Liver (tissue), 9 donors: Measurements from ENCODE around the gene JMJD4. TPM values are rescaled to one million over a fixed set of nuclear protein-coding genes. Genes with fewer than 3 reads are reported as not detected.
A peak's percentile ranks its signal among the peaks of the same experiment; 100 is the strongest.

ENCODE experiments used
- DNase-seq: peaks from one replicate; pipeline ENCODE4 v3.0.0-alpha.2; 2017; ENCODE audit warnings: low spot score
- H3K27ac ChIP-seq, 2 donors: one replicate each; pipeline ENCODE4 v1.7.0; 2013; ENCODE audit warnings: inconsistent platforms in 2 of 2, low read length in 2 of 2, control low read depth in 1 of 2, low read depth in 1 of 2, mild to moderate bottlenecking in 1 of 2
- H3K27me3 ChIP-seq, 4 donors: one replicate each; pipeline versions ENCODE4 v1.6.1 to v1.7.0; 2013; ENCODE audit warnings: low read length in 3 of 4, inconsistent platforms in 1 of 4, mild to moderate bottlenecking in 1 of 4, moderate library complexity in 1 of 4; ENCODE audit not compliant: control insufficient read depth in 4 of 4, insufficient read depth in 4 of 4
- H3K36me3 ChIP-seq, 4 donors: one replicate each; pipeline versions ENCODE4 v1.6.1 to v1.7.0; 2013; ENCODE audit warnings: low read length in 3 of 4, mild to moderate bottlenecking in 3 of 4, low read depth in 1 of 4, moderate library complexity in 1 of 4; ENCODE audit not compliant: control insufficient read depth in 4 of 4, insufficient read depth in 3 of 4
- H3K4me1 ChIP-seq, 4 donors: one replicate each; pipeline versions ENCODE4 v1.6.1 to v1.7.0; 2013; ENCODE audit warnings: low read length in 3 of 4, mild to moderate bottlenecking in 3 of 4, moderate library complexity in 1 of 4; ENCODE audit not compliant: control insufficient read depth in 4 of 4, insufficient read depth in 4 of 4
- H3K4me3 ChIP-seq, 3 donors: one replicate each; pipeline versions ENCODE4 v1.6.1 to v1.7.0; 2013; ENCODE audit warnings: low read length in 3 of 3, control low read depth in 1 of 3, low read depth in 1 of 3, mild to moderate bottlenecking in 1 of 3
- H3K9ac ChIP-seq, 2 donors: one replicate each; pipeline ENCODE4 v1.7.0; 2013; ENCODE audit warnings: low read length in 2 of 2, mild to moderate bottlenecking in 2 of 2, moderate library complexity in 2 of 2, control low read depth in 1 of 2, low read depth in 1 of 2
- H3K9me3 ChIP-seq, 4 donors: one replicate each; pipeline versions ENCODE4 v1.6.1 to v1.7.0; 2013; ENCODE audit warnings: low read length in 3 of 4; ENCODE audit not compliant: control insufficient read depth in 4 of 4
- CTCF ChIP-seq: fragments of 150-350 bp; IDR thresholded peaks from 2 replicates; pipeline ENCODE4 v1.5.1; 2017; ENCODE audit warnings: improper control_type of control experiment, low read depth, low read length; ENCODE audit not compliant: missing input control
- EGR1 ChIP-seq, 2 donors: IDR thresholded peaks; 2 replicates each; pipeline ENCODE4 v1.6.1; 2016 to 2018; ENCODE audit warnings: antibody characterized with exemption in 2 of 2, low read depth in 2 of 2
- HNF4A ChIP-seq, 2 donors: conservative IDR thresholded peaks; 2 replicates each; pipeline ENCODE4 v1.6.1; 2016; ENCODE audit warnings: antibody characterized with exemption in 2 of 2, mild to moderate bottlenecking in 2 of 2
- HNF4G ChIP-seq: IDR thresholded peaks from 2 replicates; pipeline ENCODE4 v1.6.1; 2016; ENCODE audit warnings: antibody characterized with exemption
- JUND ChIP-seq, 2 donors: IDR thresholded peaks; 2 replicates each; pipeline ENCODE4 v1.6.1; 2016; ENCODE audit warnings: antibody characterized with exemption in 2 of 2
- RAD21 ChIP-seq, 2 donors: IDR thresholded peaks; 2 replicates each; pipeline ENCODE4 v1.6.1; 2016; ENCODE audit warnings: antibody characterized with exemption in 2 of 2, mild to moderate bottlenecking in 2 of 2
- YY1 ChIP-seq: IDR thresholded peaks from 2 replicates; pipeline ENCODE4 v1.6.1; 2016; ENCODE audit warnings: antibody characterized with exemption, mild to moderate bottlenecking
- WGBS: extraction: QIAGEN DNeasy Blood & Tissue Kit; methylation state at CpG from one replicate; pipeline ENCODE4 v1.1.7; 2013; 5-methylcytosine and 5-hydroxymethylcytosine counted together
- polyA plus RNA-seq, 2 donors: library from polyadenylated mRNA; stranded (reverse) in 1 of 2; unstranded in 1 of 2; fragments of 200-250 nt in 1 of 2; fragments of >200 nt in 1 of 2; fragmentation: Nextera tagmentation in 1 of 2; extraction: Ambion mirVana in 1 of 2; gene quantifications; one replicate each; pipeline versions ENCODE4 v1.2.1 to v1.2.3, GENCODE V29; 2013 to 2015
- total RNA-seq, 2 donors: library from RNA; depleted of rRNA; stranded (reverse); fragments of >200 nt; gene quantifications; one replicate each; pipeline ENCODE4 v1.2.3, GENCODE V29; 2014
- TF ChIP-seq, protein P1 (sequence below): IDR thresholded peaks from 2 replicates; pipeline ENCODE4 v1.6.1; 2016; ENCODE audit warnings: antibody characterized with exemption
- donor health status: healthy.
- donor health status: healthy.
- donor health status: healthy.
- donor health status: healthy.
- donor health status: healthy.

JMJD4 gene
- total and polyA plus RNA-seq, 4 donors, result 12.4 to 22.1 (median 14.1) TPM

GRCh38 chr1:227730630-227731151 is 4.4 kb downstream of the JMJD4 start:
- peaks cover 21 to 68% (median 54%) of the 10 kb centered on the region in 4 donors for H3K4me1 ChIP-seq
- no peak overlapping the region for H3K4me3 ChIP-seq
- no peaks in the 10 kb centered on the region for H3K27me3 ChIP-seq
- no peaks in the 10 kb centered on the region for H3K9me3 ChIP-seq
- peak overlapping the region; percentile 68 to 72 for H3K27ac ChIP-seq
- TF ChIP-seq HNF4A (conservative IDR thresholded peaks at IDR 0.05) (peak; percentile 37 to 53), RAD21 (IDR thresholded peaks at IDR 0.05) (no peak), EGR1 (IDR thresholded peaks at IDR 0.05; ENCODE audit: low read depth in 2 of 2) (no peak)
- H3K9ac ChIP-seq, result no peak overlapping the region
- peaks cover 0 to 17% (median 4%) of the 10 kb centered on the region in 4 donors for H3K36me3 ChIP-seq
- 57% methylated on average over 16 of the region's 16 CpGs for WGBS
- DNase-seq, result peak; percentile 57

DNA sequence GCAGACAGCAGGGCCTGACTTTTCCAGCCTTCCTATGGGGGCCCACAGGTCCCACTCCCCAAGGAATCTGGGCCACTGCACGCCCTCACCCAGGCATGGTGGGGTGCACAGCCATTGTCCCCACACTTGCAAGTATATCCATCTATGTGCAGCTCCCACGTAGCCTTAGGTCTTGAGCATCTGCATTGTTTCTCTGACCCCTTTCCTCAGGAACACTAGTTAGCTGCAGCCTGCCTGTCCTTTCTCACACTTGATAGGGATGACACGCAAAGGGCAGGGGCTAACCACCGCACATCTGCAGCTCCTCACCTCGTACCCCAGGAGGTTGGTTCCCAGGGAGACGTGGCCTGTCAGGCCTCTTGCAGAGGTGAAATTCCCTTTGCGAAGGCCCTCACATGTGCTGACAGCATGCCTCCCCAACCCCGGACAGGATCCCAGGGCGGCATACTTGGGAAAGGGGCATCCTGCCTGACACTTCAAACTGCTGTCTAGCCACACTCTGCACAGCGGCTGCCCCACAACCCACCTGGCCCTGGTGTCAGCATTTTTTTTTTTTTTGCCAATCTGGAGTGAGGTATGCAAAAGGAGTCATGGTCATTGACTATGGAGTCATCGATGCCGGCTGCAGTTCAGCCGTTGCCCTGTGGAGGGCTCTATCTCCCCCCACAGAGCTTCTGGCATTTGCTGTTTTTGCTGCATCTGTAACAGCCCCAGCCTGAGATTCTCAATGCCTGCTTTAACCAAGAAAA is 5.0 kb downstream of the JMJD4 start:
- H3K9ac ChIP-seq, result no peak overlapping the region
- peak; percentile 41 for DNase-seq
- H3K4me1 ChIP-seq, result peaks cover 21 to 66% (median 53%) of the 10 kb centered on the region in 4 donors
- peaks cover 0 to 17% (median 4%) of the 10 kb centered on the region in 4 donors for H3K36me3 ChIP-seq
- H3K4me3 ChIP-seq, result peak overlapping the region in 1 of 3 donors; percentile 3
- WGBS, result 57% methylated on average over 13 of the region's 13 CpGs
- TF ChIP-seq YY1, result no peak
- TF ChIP-seq RAD21 (IDR thresholded peaks at IDR 0.05), result peak in 1 of 2 donors; percentile 56
- peak; percentile 52 for TF ChIP-seq CTCF
- TF ChIP-seq, protein P1, sequence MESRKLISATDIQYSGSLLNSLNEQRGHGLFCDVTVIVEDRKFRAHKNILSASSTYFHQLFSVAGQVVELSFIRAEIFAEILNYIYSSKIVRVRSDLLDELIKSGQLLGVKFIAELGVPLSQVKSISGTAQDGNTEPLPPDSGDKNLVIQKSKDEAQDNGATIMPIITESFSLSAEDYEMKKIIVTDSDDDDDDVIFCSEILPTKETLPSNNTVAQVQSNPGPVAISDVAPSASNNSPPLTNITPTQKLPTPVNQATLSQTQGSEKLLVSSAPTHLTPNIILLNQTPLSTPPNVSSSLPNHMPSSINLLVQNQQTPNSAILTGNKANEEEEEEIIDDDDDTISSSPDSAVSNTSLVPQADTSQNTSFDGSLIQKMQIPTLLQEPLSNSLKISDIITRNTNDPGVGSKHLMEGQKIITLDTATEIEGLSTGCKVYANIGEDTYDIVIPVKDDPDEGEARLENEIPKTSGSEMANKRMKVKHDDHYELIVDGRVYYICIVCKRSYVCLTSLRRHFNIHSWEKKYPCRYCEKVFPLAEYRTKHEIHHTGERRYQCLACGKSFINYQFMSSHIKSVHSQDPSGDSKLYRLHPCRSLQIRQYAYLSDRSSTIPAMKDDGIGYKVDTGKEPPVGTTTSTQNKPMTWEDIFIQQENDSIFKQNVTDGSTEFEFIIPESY, result no peak
- TF ChIP-seq EGR1 (IDR thresholded peaks at IDR 0.05; ENCODE audit: low read depth in 2 of 2), result no peak
- no peaks in the 10 kb centered on the region for H3K9me3 ChIP-seq
- peak overlapping the region; percentile 68 to 72 for H3K27ac ChIP-seq
- no peaks in the 10 kb centered on the region for H3K27me3 ChIP-seq

DNA sequence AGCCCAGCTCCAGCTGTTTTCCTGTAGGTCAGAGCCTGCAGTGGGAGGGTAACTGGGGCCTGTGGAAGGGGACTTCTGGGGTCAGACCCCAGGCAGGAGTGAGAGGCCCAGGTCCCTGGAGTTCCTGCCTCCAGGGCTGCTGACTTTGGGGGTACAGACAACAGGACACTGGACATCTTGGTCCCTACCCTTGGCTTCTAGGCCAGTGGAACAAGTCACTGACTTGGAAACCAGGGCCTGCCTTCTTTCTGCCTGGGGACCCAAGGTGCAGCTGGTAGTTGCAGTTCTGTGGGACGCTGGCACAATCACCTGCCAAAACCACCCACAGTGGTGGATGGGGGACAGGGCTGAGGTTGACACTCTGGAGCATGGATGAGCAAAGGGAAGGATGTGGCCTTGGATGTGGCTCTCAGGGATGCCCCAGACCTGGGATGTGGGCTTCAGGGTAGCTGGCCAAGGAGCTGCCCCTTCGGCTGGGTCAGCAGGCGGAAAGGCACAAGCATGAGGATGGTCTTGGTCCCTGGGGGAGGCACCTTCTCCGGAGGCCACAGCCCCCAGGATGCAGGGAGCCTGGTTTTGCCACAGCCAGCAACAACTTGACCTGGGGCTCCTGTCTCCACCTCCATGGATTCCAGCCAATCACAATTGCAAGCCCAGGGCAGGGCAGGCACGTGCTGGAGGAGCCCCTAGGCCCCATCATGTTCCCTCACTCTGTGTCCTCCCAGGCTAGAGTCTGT is 5.8 kb downstream of the JMJD4 start:
- Histone ChIP-seq H3K36me3 (peaks cover 0 to 17% (median 4%) of the 10 kb centered on the region in 4 donors), H3K4me3 (peak overlapping the region; percentile 64 to 83 (median 70)), H3K27me3 (no peaks in the 10 kb centered on the region), H3K9me3 (no peaks in the 10 kb centered on the region), H3K9ac (peak overlapping the region; percentile 72 to 73), H3K4me1 (peaks cover 21 to 62% (median 49%) of the 10 kb centered on the region in 4 donors), H3K27ac (peak overlapping the region; percentile 80 to 87)
- 51% methylated on average over 5 of the region's 5 CpGs for whole genome bisulfite sequencing
- peak; percentile 34 for DNase-seq
- no peak for TF ChIP-seq HNF4G
- no peak for TF ChIP-seq JUND (IDR thresholded peaks at IDR 0.05)
